Measurements from ENCODE around the gene LACTB. TPM values are rescaled to one million over a fixed set of nuclear protein-coding genes. Genes with fewer than 3 reads are reported as not detected.

LACTB gene
- total and polyA plus RNA-seq, 2 of the 13 experiments (the other 11 are each of a cell fraction or from before 2014, with no cell fraction given) = 14.8 to 23.0 TPM

GRCh38 chr15:63118854-63119253 is 2.8 kb upstream of the LACTB start (continued):
- TF ChIP-seq ZNF362 (CRISPR knock-in tag; IDR thresholded peaks at IDR 0.05; ENCODE audit: borderline replicate concordance) (peak; percentile 72; the same call in 1 of the 2 replicates), MIER3 (CRISPR knock-in tag; IDR thresholded peaks at IDR 0.05; ENCODE audit: borderline replicate concordance) (no peak)

GRCh38 chr15:63122002-63122875 is 578 bp downstream of the LACTB start:
- in situ Hi-C loops (cut with HindIII; ENCODE audit: extremely low pct_ligation_motif_present, low pct_unique_long_range_greater_than_20kb) (no loop called here), intact Hi-C loops (cut with micrococcal nuclease; ENCODE audit: unreplicated experiment) (loop anchor here (2.0 kb wide), 1 partner anchor 35 kb away; the partner anchor contains the start of gene RPS27L)
- no peaks in the 10 kb centered on the region for H3K27me3 ChIP-seq (ENCODE audit: control insufficient read depth in 1 of 2, insufficient read depth in 2 of 2, low read length in 2 of 2)
- peaks cover 32% of the 10 kb centered on the region for H3K4me1 ChIP-seq (ENCODE audit: insufficient read depth, low read length)
- H2AFZ ChIP-seq (ENCODE audit: low read length) = no peak overlapping the region
- H4K20me1 ChIP-seq (ENCODE audit: insufficient read depth, low read length) = no peaks in the 10 kb centered on the region
- peak overlapping the region; percentile 88 for H3K9ac ChIP-seq (ENCODE audit: insufficient read depth, low read depth, low read length)
- peaks cover 2 to 9% of the 10 kb centered on the region in 2 experiments; a peak in 2 of 5 replicates for H3K36me3 ChIP-seq (replicated peaks in 1 of 2; ENCODE audit: control insufficient read depth in 1 of 2, insufficient read depth in 2 of 2, low read length in 2 of 2)
- peak overlapping the region; percentile 61 for H3K4me2 ChIP-seq (ENCODE audit: low read depth, low read length)
- ChIA-PET CTCF (ENCODE audit: low intra/inter-chr PET ratio, low total read pairs) (no interaction called here), POLR2A (interaction anchor here (1.0 kb wide), 1 partner anchor 28 kb away, joined by 3 read pairs; no protein-coding TSS in a partner anchor)
- peaks cover 4% of the 10 kb centered on the region for H3K79me2 ChIP-seq (ENCODE audit: insufficient read depth, low read length)
- WGBS (ENCODE audit: low lambda C conversion rate) = 2% methylated on average over 12 of the region's 59 CpGs
- peak; percentile 26 for FAIRE-seq
- peak; percentile 96 for ATAC-seq
- H3K9me3 ChIP-seq (ENCODE audit: low read length) = peaks cover 10% of the 10 kb centered on the region; the same call in 1 of the 2 replicates
- H3K27ac ChIP-seq (ENCODE audit: extremely low read length, insufficient read depth, low read length) = peak overlapping the region; percentile 85
- no TSS peak for BruUV-seq (replicated peaks)
- DNase-seq (ENCODE audit: low spot score) = peak; percentile 73
- peak overlapping the region; percentile 86 to 94 (median 94) for H3K4me3 ChIP-seq (replicated peaks in 1 of 3; ENCODE audit: insufficient read depth in 1 of 3, low read depth in 2 of 3, low read length in 3 of 3)
- TF ChIP-seq ARID2 (CRISPR knock-in tag; IDR thresholded peaks at IDR 0.05; ENCODE audit: borderline replicate concordance) = no peak
- no peak for TF ChIP-seq ZNF704 (CRISPR knock-in tag; IDR thresholded peaks at IDR 0.05; ENCODE audit: borderline replicate concordance)
- TF ChIP-seq ZNF761 (CRISPR knock-in tag; conservative IDR thresholded peaks at IDR 0.05) = 0 out of 2 replicates have a peak, but pooled peaks have one; percentile 77
- TF ChIP-seq HMGXB4 (CRISPR knock-in tag; IDR thresholded peaks at IDR 0.05; ENCODE audit: borderline replicate concordance in 1 of 2, low read depth in 1 of 2) = peak in 1 of 2 experiments; percentile 83; a peak in 3 of 4 replicates
- 0 out of 2 replicates have a peak, but pooled peaks have one; percentile 11 for TF ChIP-seq MEIS2 (CRISPR knock-in tag; IDR thresholded peaks at IDR 0.05)
- peak; percentile 41; the same call in 1 of the 2 replicates for TF ChIP-seq ZNF607 (CRISPR knock-in tag; IDR thresholded peaks at IDR 0.05; ENCODE audit: borderline replicate concordance)
- peak; percentile 52; the same call in 1 of the 2 replicates for TF ChIP-seq ZNF691 (CRISPR knock-in tag; IDR thresholded peaks at IDR 0.05; ENCODE audit: borderline replicate concordance, low read depth)
- peak; percentile 21; the same call in 1 of the 2 replicates for TF ChIP-seq IKZF5 (CRISPR knock-in tag; IDR thresholded peaks at IDR 0.05)
- TF ChIP-seq MTERF4 (CRISPR knock-in tag; IDR thresholded peaks at IDR 0.05) = 0 out of 2 replicates have a peak, but pooled peaks have one; percentile 18

All from HepG2 (cell line).